Activated T-helper 17 cell treated with anti-CD3 and anti-CD28 coated beads, Interleukin-2, amount 50 U/mL, for 72 hours (primary cell): ENCODE data around the gene ABCF2. TPM values are rescaled to one million over a fixed set of nuclear protein-coding genes. Genes with fewer than 3 reads are reported as not detected.

ENCODE experiments used
- ATAC-seq: fragments of 150-1000 bp; cut with Tn5 transposase; replicated peaks from 2 replicates; pipeline ENCODE4 v1.10.0; 2021; ENCODE audit warnings: mild to moderate bottlenecking, moderate library complexity
- H3K27ac Mint-ChIP-seq: one replicate; pipeline ENCODE4 v1.8.0; 2022; ENCODE audit warnings: mixed read lengths
- H3K27me3 Mint-ChIP-seq: one replicate; pipeline ENCODE4 v1.8.0; 2022; ENCODE audit warnings: mixed read lengths
- H3K36me3 Mint-ChIP-seq: one replicate; pipeline ENCODE4 v1.8.0; 2022; ENCODE audit warnings: low read depth, mild to moderate bottlenecking, mixed read lengths
- H3K4me1 Mint-ChIP-seq: one replicate; pipeline ENCODE4 v1.8.0; 2022; ENCODE audit warnings: mixed read lengths
- H3K4me3 Mint-ChIP-seq: one replicate; pipeline ENCODE4 v1.8.0; 2022; ENCODE audit warnings: mild to moderate bottlenecking, mixed read lengths
- H3K9me3 Mint-ChIP-seq: one replicate; pipeline ENCODE4 v1.8.0; 2022; ENCODE audit warnings: mixed read lengths
- total RNA-seq, 2 donors: library from RNA; stranded (reverse); gene quantifications; one replicate each; pipeline ENCODE4 v1.2.3, GENCODE V29; 2022

Gene ABCF2
- total RNA-seq, 2 donors from 2014 or later: 26.9 to 55.2 TPM

GRCh38 chr7:151175047-151175792 lies 51.8 kb downstream of the ABCF2 start:
- H3K27ac Mint-ChIP-seq: no peak overlapping the region
- peaks cover 7% of the 10 kb centered on the region for H3K4me1 Mint-ChIP-seq
- no peaks in the 10 kb centered on the region for H3K9me3 Mint-ChIP-seq
- peaks cover 19% of the 10 kb centered on the region for H3K27me3 Mint-ChIP-seq
- H3K4me3 Mint-ChIP-seq: no peak overlapping the region
- no peak for ATAC-seq
- H3K36me3 Mint-ChIP-seq: no peaks in the 10 kb centered on the region

- ATAC-seq: no peak
- no peaks in the 10 kb centered on the region for H3K36me3 Mint-ChIP-seq
These were observed 52.6 kb downstream of the ABCF2 start for GRCh38 chr7:151174246-151175046.

GRCh38 chr7:151173386-151174245 lies 53.4 kb downstream of the ABCF2 start:
- Mint-ChIP-seq H3K27me3 (peaks cover 27% of the 10 kb centered on the region), H3K36me3 (no peaks in the 10 kb centered on the region), H3K4me1 (peaks cover 9% of the 10 kb centered on the region), H3K27ac (no peak overlapping the region), H3K4me3 (no peak overlapping the region), H3K9me3 (no peaks in the 10 kb centered on the region)
- ATAC-seq: no peak

More at GRCh38 chr7:151174246-151175046, 52.6 kb downstream of the ABCF2 start:
- peaks cover 7% of the 10 kb centered on the region for H3K4me1 Mint-ChIP-seq
- H3K9me3 Mint-ChIP-seq: no peaks in the 10 kb centered on the region
- no peak overlapping the region for H3K27ac Mint-ChIP-seq
- no peak overlapping the region for H3K4me3 Mint-ChIP-seq
- peaks cover 21% of the 10 kb centered on the region for H3K27me3 Mint-ChIP-seq

GRCh38 chr7:151172273-151173141 lies 54.5 kb downstream of the ABCF2 start:
- peak; percentile 71 for ATAC-seq
- Mint-ChIP-seq H3K9me3 (no peaks in the 10 kb centered on the region), H3K27me3 (peaks cover 31% of the 10 kb centered on the region), H3K4me3 (no peak overlapping the region), H3K27ac (no peak overlapping the region), H3K36me3 (no peaks in the 10 kb centered on the region), H3K4me1 (peaks cover 14% of the 10 kb centered on the region)

GRCh38 chr7:151168787-151169162 lies 58.2 kb downstream of the ABCF2 start:
- Mint-ChIP-seq H3K4me1 (peaks cover 14% of the 10 kb centered on the region), H3K9me3 (no peaks in the 10 kb centered on the region), H3K36me3 (no peaks in the 10 kb centered on the region), H3K27me3 (peaks cover 36% of the 10 kb centered on the region), H3K4me3 (peak overlapping the region; percentile 59), H3K27ac (no peak overlapping the region)
- no peak for ATAC-seq

GRCh38 chr7:151168003-151168786 lies 58.8 kb downstream of the ABCF2 start:
- Mint-ChIP-seq H3K27me3 (peaks cover 33% of the 10 kb centered on the region), H3K27ac (no peak overlapping the region), H3K9me3 (no peaks in the 10 kb centered on the region), H3K4me3 (peak overlapping the region; percentile 59), H3K36me3 (no peaks in the 10 kb centered on the region), H3K4me1 (peaks cover 14% of the 10 kb centered on the region)
- peak; percentile 89 for ATAC-seq

- Mint-ChIP-seq H3K27me3 (peaks cover 27% of the 10 kb centered on the region), H3K9me3 (no peaks in the 10 kb centered on the region), H3K27ac (no peak within 1 kb of the TSS), H3K4me1 (peaks cover 10% of the 10 kb centered on the region), H3K36me3 (no peaks in the 10 kb centered on the region), H3K4me3 (peak within 1 kb of the TSS; percentile 59)
- peak; percentile 41 for ATAC-seq
These were observed 59.6 kb downstream of the ABCF2 start, which contains the start of gene GBX1 for GRCh38 chr7:151167197-151167961. TSS of gene GBX1 (minus strand) at chr7:151167694. CDS start at chr7:151167548, 146 bp downstream.

- Mint-ChIP-seq H3K4me1 (peaks cover 8% of the 10 kb centered on the region), H3K9me3 (no peaks in the 10 kb centered on the region), H3K27ac (no peak overlapping the region), H3K4me3 (peak overlapping the region; percentile 43), H3K27me3 (peaks cover 24% of the 10 kb centered on the region), H3K36me3 (no peaks in the 10 kb centered on the region)
- ATAC-seq: no peak
These were observed 60.3 kb downstream of the ABCF2 start for GRCh38 chr7:151166629-151167196.

Other genes with a start within 250 kb of the ABCF2 start
- under 1 TPM; 0.32 to 0.77 TPM for gene KCNH2, start 248.9 kb downstream of the ABCF2 start, total RNA-seq
- 10 to 100 TPM in 1 of 2 donors, 1 to 10 TPM in 1; 8.0 to 12.1 TPM for gene NOS3, start 236.2 kb downstream of the ABCF2 start, total RNA-seq
- 10 to 100 TPM in 1 of 2 donors, 1 to 10 TPM in 1; 2.9 to 18.2 TPM for gene ATG9B, start 202.7 kb downstream of the ABCF2 start, total RNA-seq
- gene ABCB8, start 198.8 kb downstream of the ABCF2 start, total RNA-seq: 10 to 100 TPM; 36.4 to 52.0 TPM
- 1 to 10 TPM; 9.0 to 9.7 TPM for gene ASIC3, start 178.7 kb downstream of the ABCF2 start, total RNA-seq
- 10 to 100 TPM in 1 of 2 donors, 1 to 10 TPM in 1; 9.0 to 23.4 TPM for gene CDK5, start 169.3 kb downstream of the ABCF2 start, total RNA-seq
- gene SLC4A2, start 167.6 kb downstream of the ABCF2 start, total RNA-seq: 100 to 1,000 TPM; 114 to 135 TPM
- 10 to 100 TPM; 63.3 to 71.1 TPM for gene FASTK, start 146.4 kb downstream of the ABCF2 start, total RNA-seq
- 10 to 100 TPM; 72.7 to 78.4 TPM for gene TMUB1, start 143.7 kb downstream of the ABCF2 start, total RNA-seq
- gene AGAP3, start 140.7 kb downstream of the ABCF2 start, total RNA-seq: 10 to 100 TPM; 45.0 to 58.6 TPM
- 1 to 10 TPM in 1 of 2 donors, not detected in 1; 1.2 TPM for gene GBX1, start 59.5 kb downstream of the ABCF2 start, total RNA-seq
- gene ASB10, start 40.0 kb downstream of the ABCF2 start, total RNA-seq: not detected
- 1 to 10 TPM in 1 of 2 donors, not detected in 1; 1.2 TPM for gene H2BK1, start 16.7 kb downstream of the ABCF2 start, total RNA-seq
- gene CHPF2, start 5.3 kb upstream of the ABCF2 start, total RNA-seq: 10 to 100 TPM; 31.3 to 36.3 TPM
- gene SMARCD3, start 21.5 kb upstream of the ABCF2 start, total RNA-seq: 10 to 100 TPM in 1 of 2 donors, 1 to 10 TPM in 1; 1.3 to 11.8 TPM
- 10 to 100 TPM; 36.9 to 70.3 TPM for gene NUB1, start 114.6 kb upstream of the ABCF2 start, total RNA-seq
- under 1 TPM in 1 of 2 donors, not detected in 1; 0.45 TPM for gene WDR86, start 182.8 kb upstream of the ABCF2 start, total RNA-seq
- not detected for gene CRYGN, start 212.9 kb upstream of the ABCF2 start, total RNA-seq